NAMALWA (cell line): ENCODE measurements around the gene MSI2.

Source experiments
- DNase-seq: peaks from one replicate; pipeline ENCODE4 v3.0.0-alpha.2; 2015; ENCODE audit warnings: low spot score

The MSI2 gene

GRCh38 chr17:57524839-57525568, 268.7 kb downstream of the MSI2 start:
- peak; percentile 78 for DNase-seq

GRCh38 chr17:57527221-57528057, 271.1 kb downstream of the MSI2 start:
- DNase-seq = no peak

DNA sequence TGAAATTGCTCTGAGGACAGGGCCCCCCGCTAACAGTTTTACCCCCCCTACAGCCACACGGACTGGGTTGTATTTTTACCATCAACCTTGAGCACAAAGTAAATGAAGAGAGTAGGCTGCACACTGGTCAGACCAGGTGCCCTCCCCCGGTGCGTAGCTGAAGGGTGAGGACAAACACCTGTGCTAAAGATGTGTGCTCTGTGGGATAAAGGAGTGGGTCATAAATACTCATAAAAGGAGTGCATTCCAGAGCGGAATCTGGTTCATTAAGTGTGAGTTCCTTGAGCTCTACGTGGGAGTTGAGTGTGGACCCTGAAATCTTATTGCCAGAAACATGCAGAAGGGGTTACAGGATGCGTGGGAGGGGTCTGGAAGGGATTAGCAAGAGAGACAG, 271.7 kb downstream of the MSI2 start:
- DNase-seq = no peak

- DNase-seq = no peak
These were observed 273.7 kb downstream of the MSI2 start for GRCh38 chr17:57530026-57530425.

DNA sequence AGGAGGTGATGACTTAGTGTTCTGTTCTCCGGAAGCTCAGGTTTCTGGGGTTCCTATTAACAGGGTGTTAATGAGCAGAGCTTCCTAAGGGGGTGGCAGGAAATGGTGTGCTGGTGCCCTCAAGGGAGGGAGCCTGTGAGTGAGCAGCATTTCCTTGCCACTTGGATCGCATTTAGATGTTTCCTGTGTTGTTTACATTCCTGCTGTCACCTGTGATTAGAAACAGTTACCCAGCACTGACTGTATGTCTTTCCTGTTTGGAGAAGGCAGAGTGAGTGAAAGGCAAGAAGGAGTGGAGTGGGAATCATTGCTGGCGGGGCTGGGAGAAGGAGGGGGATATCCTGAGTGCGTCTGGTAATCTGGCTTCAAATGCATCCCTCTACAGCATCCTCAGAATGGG, 274.2 kb downstream of the MSI2 start:
- DNase-seq = no peak

DNA sequence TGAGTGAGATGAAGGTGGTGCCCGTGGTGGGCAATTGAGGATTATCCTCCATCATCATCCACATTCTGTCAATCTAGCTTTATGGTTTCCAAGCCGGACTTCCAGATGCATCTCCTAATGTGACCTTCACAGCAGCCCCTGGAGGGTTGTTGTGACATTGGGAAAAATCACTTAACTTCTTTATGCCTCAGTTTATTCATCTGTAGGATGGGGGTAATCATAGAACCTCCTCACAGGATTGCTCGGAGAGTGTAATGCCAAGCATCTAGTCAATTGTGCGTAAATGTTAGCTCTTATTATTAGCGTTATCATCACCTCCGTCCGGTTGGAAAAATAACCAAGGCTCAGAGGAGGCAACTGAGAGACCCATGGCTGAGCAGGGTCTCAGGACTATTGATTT, 274.8 kb downstream of the MSI2 start:
- no peak for DNase-seq

- no peak for DNase-seq
These were observed 275.6 kb downstream of the MSI2 start for GRCh38 chr17:57531648-57532504.

- DNase-seq = no peak
These were observed 276.2 kb downstream of the MSI2 start for GRCh38 chr17:57532556-57532955.

- no peak for DNase-seq
These were observed 276.6 kb downstream of the MSI2 start for GRCh38 chr17:57532966-57533365.

GRCh38 chr17:57533684-57534305, 277.5 kb downstream of the MSI2 start:
- no peak for DNase-seq

DNA sequence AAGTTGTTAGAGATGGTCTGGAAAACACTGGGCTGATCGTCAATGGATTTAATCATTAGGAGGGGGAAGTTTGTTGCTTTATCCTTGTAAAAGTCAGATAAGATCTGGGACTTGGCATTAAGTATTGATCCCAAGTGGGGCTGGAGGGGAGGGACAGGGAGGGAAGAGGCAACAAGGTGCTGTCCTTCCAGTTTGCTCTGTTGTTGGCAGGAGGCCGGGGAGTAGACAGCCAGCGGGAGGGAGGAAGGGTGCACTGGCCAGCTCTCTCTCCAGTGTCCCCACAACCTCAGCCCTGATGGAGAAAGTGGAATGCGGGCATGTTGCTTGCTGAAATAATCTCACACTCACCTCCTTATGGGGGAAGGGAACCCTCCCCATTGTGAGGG, 278.5 kb downstream of the MSI2 start:
- no peak for DNase-seq

- no peak for DNase-seq
These were observed 279.1 kb downstream of the MSI2 start for GRCh38 chr17:57535249-57535966.

DNA sequence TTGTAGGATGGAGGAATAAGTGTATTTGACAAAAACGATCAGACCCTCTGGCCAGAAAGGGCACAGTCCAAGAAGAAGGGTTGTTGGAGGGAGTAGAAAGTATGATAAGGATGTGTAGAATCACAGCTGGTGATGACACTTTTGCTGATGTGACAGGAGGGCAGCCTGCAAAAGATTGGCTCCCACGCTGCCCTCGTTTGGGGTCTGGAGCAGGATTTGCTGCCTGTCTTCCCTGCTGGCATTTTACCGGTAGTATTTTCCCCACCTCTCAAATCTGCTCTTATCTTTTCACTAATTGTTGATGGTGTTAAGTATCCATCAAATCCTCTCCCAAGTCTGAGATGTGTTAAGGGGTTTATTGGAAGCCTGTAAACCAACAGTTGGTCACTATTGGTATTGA, 280.0 kb downstream of the MSI2 start:
- no peak for DNase-seq

DNA sequence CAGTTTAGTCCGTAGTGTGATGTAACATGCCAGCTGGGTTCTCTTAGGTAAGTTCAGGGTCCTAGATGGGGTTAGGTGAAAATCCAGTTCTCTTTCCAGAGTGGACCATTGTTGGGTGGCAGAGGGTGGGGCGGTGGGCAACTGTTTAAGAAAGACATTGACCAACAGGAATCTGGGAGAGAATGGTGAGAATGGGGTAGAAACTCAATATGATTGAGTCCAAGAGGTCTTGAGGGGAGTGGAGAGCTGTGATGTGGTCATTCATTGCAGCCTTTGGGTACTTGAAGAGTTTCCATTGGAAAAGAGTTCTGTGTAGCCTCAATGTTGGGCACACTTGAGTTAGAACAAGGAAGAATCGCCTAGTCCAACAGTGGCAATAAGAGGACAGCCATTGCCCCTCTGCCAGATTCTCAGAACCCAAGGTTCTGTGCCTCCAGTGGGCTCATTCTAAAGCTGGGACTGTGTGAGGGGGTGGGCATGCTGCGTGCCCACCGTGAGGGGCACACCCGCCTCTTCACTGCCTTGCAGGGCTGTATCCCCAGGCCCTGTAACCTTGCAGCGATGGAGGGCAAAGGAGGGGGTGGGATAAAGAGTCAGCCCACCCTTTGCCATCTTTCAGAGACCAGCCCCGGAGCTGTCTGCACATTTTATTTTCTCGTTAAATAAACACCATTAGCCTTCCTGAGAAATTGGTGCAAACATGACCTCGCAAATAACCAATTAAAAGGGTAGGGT, 280.6 kb downstream of the MSI2 start:
- no peak for DNase-seq

- no peak for DNase-seq
These were observed 281.4 kb downstream of the MSI2 start for GRCh38 chr17:57537524-57538410.

GRCh38 chr17:57538736-57539456, 282.6 kb downstream of the MSI2 start:
- DNase-seq = no peak

DNA sequence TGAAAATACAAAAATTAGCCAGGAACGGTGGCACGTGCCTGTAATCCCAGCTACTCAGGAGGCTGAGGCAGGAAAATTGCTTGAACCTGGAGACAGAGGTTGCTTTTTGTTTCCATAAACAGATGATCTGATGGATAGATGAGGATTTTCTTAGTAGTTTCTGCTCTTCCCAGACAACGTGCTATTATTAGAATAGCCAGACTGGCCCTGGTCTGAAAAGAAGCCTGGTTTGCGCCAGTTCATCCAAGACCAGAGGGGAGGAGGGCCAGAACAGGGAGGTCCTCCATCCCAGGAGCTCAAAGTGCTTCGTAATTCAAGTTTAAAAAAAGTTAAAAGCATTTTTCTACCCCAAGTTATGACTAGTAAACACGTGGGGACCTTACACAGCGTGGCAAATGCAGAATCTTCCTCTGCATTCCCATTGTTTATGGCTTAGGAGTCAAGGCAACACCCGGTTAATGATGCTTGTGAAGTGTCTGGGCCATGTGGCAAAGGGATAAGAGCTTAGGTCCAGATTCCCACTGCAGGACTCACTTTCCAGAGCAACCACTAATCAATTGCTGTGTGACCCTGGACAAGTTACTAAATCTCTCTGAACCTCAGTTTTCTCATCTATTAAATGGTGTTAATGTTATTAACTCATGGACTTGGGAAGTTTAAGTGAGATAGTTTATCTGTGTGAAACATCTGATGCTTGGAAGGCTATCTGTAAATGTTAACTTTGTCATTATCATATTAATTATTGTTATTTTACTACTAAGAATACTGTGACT, 283.4 kb downstream of the MSI2 start:
- no peak for DNase-seq

DNA sequence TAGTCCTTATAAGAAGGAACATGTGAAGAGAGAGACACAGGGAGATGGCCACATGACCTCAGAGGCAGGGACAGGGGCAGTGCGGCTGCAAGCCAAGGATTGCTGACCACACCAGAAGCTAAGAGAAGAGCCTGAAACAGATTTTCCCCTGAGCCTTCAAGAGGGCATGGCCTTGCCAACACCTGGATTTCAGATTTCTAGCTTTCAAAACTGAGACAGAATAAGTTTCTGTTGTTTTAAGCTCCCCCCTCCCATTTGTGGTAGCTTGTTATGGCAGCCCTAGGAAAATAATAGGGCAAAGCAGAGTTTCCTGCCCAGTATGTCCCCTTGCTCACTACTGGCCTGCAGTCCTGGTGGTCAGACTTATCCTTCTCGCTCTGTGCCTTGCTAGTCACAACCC, 284.3 kb downstream of the MSI2 start:
- no peak for DNase-seq
